GM23248 (cell line): ENCODE data around the gene NLK.

Experiments
- EZH2 ChIP-seq: fragments of 200-600 bp; sonication (generic); IDR thresholded peaks from 2 replicates; pipeline ENCODE4 v1.6.1; 2018; ENCODE audit warnings: antibody characterized with exemption, mild to moderate bottlenecking; ENCODE audit not compliant: insufficient read depth, poor library complexity, severe bottlenecking
- EZH2phosphoT487 ChIP-seq: fragments of 200-600 bp; sonication (generic); IDR thresholded peaks from 2 replicates; pipeline ENCODE4 v1.6.1; 2018; ENCODE audit warnings: antibody characterized with exemption, moderate library complexity, mild to moderate bottlenecking, low read depth; ENCODE audit not compliant: insufficient read depth

GRCh38 chr17:28010406-28010805 is 32.1 kb upstream of the NLK start:
- TF ChIP-seq EZH2 (no peak), EZH2phosphoT487 (no peak)
